HCT116 (cell line): Measurements from ENCODE around the gene C12orf57.

Experiments
- CTCF ChIP-seq, 3 experiments: fragments of 200-600 bp in 1 of 3; sonication (generic) in 1 of 3; IDR thresholded peaks in 2 of 3; conservative IDR thresholded peaks in 1 of 3; 2 replicates each; pipeline ENCODE4 v1.5.1; 2012 to 2017; ENCODE audit warnings: low read depth in 2 of 3, low read length in 2 of 3, antibody characterized with exemption in 1 of 3, borderline replicate concordance in 1 of 3, control low read depth in 1 of 3, mild to moderate bottlenecking in 1 of 3, mixed read lengths in 1 of 3, mixed run types in 1 of 3, moderate library complexity in 1 of 3; ENCODE audit not compliant: insufficient read depth in 1 of 3
- POLR2A ChIP-seq: IDR thresholded peaks from 2 replicates; pipeline ENCODE4 v1.7.0; 2011; ENCODE audit warnings: borderline replicate concordance; ENCODE audit not compliant: insufficient read depth, insufficient read length; ENCODE audit errors: extremely low read depth
- RAD21 ChIP-seq: IDR thresholded peaks from 2 replicates; pipeline ENCODE4 v1.6.1; 2012; ENCODE audit warnings: low read depth, mild to moderate bottlenecking
- REST ChIP-seq: IDR thresholded peaks from 2 replicates; pipeline ENCODE4 v1.6.1; 2012; ENCODE audit warnings: low read depth

- TF ChIP-seq CTCF (IDR thresholded peaks at IDR 0.05 in 2 of 3, conservative IDR thresholded peaks at IDR 0.05 in 1 of 3; ENCODE audit: borderline replicate concordance in 1 of 3, insufficient read depth in 1 of 3, low read depth in 2 of 3, low read length in 2 of 3) (0 out of 6 replicates have a peak, but pooled peaks of 1 of the 3 experiments have one; percentile 1), RAD21 (no peak), REST (no peak), POLR2A (no peak)
These were observed 1.8 kb downstream of the C12orf57 start for GRCh38 chr12:6945613-6946012.
